Skeletal muscle satellite cell (primary cell): ENCODE results near the gene PSTK.

Experiments
- H3K27me3 ChIP-seq: 2 replicates; pipeline ENCODE4 v1.7.0; 2013; ENCODE audit warnings: low read length; ENCODE audit not compliant: control insufficient read depth, insufficient read depth
- H3K36me3 ChIP-seq: 2 replicates; pipeline ENCODE4 v1.7.0; 2013; ENCODE audit warnings: mild to moderate bottlenecking, control low read depth, low read length; ENCODE audit not compliant: insufficient read depth
- H3K4me1 ChIP-seq: 2 replicates; pipeline ENCODE4 v1.7.0; 2013; ENCODE audit warnings: low read length; ENCODE audit not compliant: control insufficient read depth, insufficient read depth
- H3K4me2 ChIP-seq: 2 replicates; pipeline ENCODE4 v1.7.0; 2013; ENCODE audit warnings: mild to moderate bottlenecking, low read length
- H3K4me3 ChIP-seq: 2 replicates; pipeline ENCODE4 v1.7.0; 2013; ENCODE audit warnings: low read length
- H3K9ac ChIP-seq: 2 replicates; pipeline ENCODE4 v1.7.0; 2013; ENCODE audit warnings: mild to moderate bottlenecking, low read depth, low read length, moderate library complexity
- H3K9me3 ChIP-seq: replicated peaks from 2 replicates; pipeline ENCODE4 v1.7.0; 2013; ENCODE audit warnings: mild to moderate bottlenecking, control low read depth, low read length

Gene PSTK

GRCh38 chr10:123027861-123028260 lies 47.7 kb downstream of the PSTK start:
- Histone ChIP-seq H3K27me3 (no peaks in the 10 kb centered on the region), H3K9me3 (no peaks in the 10 kb centered on the region), H3K4me3 (no peak overlapping the region), H3K4me2 (no peak overlapping the region), H3K36me3 (no peaks in the 10 kb centered on the region), H3K9ac (no peak overlapping the region), H3K4me1 (no peaks in the 10 kb centered on the region)

DNA sequence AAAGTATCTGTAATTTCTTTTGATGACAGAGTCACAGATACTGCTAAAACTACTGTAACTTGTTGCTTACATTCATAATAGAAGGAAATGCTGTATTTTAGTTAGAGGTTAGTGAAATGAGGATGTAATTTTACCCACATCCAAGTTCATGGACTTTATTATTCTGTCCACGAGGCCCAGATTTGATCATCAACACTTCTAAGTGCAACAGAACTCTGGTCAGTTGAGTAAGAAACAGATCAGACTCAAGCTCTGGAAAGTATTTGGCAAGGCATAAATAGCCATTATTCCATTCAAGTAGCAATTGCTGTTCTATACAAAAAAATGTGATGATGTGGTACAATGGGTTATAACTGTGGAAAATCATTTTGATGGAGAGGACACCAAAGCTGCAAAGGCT lies 50.9 kb downstream of the PSTK start:
- Histone ChIP-seq H3K4me3 (no peak overlapping the region), H3K9ac (no peak overlapping the region), H3K4me2 (no peak overlapping the region), H3K27me3 (no peaks in the 10 kb centered on the region), H3K36me3 (no peaks in the 10 kb centered on the region), H3K4me1 (no peaks in the 10 kb centered on the region), H3K9me3 (no peaks in the 10 kb centered on the region)

DNA sequence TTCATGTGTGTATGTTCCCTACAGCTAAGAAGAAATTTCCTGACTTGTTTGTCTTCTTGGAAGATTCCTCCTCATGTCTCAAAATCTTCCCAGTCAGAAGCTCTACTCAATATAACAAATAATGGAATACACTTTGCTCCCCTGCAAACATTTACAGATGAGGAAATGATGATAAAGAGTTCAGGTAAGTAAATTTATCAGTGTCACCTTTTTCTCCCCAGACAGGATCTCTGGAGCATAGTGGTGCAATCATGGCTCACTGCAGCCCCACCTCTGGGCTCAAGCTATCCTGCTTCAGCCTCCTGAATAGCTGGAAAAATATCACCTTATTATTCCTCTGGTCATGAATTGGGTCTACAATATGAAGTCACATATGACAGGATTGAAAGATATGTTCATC lies 54.1 kb downstream of the PSTK start:
- H3K36me3 ChIP-seq, result no peaks in the 10 kb centered on the region
- H3K4me2 ChIP-seq, result no peak overlapping the region
- H3K9me3 ChIP-seq, result no peaks in the 10 kb centered on the region
- no peak overlapping the region for H3K4me3 ChIP-seq
- H3K4me1 ChIP-seq, result no peaks in the 10 kb centered on the region
- no peaks in the 10 kb centered on the region for H3K27me3 ChIP-seq
- H3K9ac ChIP-seq, result no peak overlapping the region

- H3K9ac ChIP-seq, result no peak overlapping the region
- H3K4me2 ChIP-seq, result no peak overlapping the region
- H3K9me3 ChIP-seq, result no peaks in the 10 kb centered on the region
- H3K4me3 ChIP-seq, result no peak overlapping the region
- no peaks in the 10 kb centered on the region for H3K27me3 ChIP-seq
- no peaks in the 10 kb centered on the region for H3K4me1 ChIP-seq
- no peaks in the 10 kb centered on the region for H3K36me3 ChIP-seq
These were observed 55.4 kb downstream of the PSTK start for GRCh38 chr10:123035467-123036086.

DNA sequence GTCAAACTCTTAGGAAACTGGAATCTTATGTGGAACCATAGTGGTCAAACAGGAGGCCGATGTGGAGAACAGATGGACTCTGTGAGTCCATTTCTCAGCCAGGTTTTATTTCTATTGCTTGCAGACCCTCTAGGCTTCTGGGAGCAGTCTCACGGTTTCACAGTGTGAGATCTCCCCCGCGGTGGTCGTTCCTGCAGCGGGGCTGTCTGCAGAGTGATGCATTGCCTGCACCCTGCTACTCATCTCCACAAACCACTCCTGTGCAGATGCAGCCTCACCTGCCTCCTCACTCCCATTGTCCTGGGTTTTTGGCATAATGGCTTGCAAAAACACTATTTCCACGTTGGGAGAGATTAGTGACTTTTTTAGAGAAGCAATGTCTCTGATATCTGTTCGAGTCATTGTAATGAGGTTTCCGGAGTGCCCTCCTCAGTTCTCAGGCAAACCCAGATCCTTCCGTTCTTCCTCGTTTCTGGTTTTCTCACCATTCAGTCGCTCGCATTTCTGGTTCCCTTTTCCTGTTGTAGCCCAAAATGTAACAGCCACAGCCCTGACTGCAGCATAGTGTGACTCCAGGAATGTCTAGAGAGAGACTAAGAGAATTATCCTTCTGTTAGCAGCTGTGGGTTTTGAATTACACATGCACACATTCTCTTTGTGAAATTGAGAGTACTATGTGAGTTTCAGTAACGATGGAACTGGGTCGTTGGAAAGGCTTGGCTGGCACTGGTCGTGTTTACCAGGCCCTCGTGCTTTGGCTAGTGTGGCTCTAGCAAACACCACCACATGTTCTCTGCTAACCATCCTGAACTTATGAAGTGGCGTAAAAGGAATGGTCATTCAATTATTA lies 58.8 kb downstream of the PSTK start:
- Histone ChIP-seq H3K4me3 (no peak overlapping the region), H3K36me3 (no peaks in the 10 kb centered on the region), H3K4me2 (no peak overlapping the region), H3K27me3 (no peaks in the 10 kb centered on the region), H3K4me1 (no peaks in the 10 kb centered on the region), H3K9me3 (no peaks in the 10 kb centered on the region), H3K9ac (no peak overlapping the region)

- no peaks in the 10 kb centered on the region for H3K27me3 ChIP-seq
- H3K9me3 ChIP-seq, result no peaks in the 10 kb centered on the region
- H3K4me3 ChIP-seq, result no peak overlapping the region
- no peak overlapping the region for H3K9ac ChIP-seq
- H3K4me2 ChIP-seq, result no peak overlapping the region
- H3K36me3 ChIP-seq, result no peaks in the 10 kb centered on the region
- H3K4me1 ChIP-seq, result no peaks in the 10 kb centered on the region
These were observed 59.4 kb downstream of the PSTK start for GRCh38 chr10:123039632-123039930.
